ENCODE data around the gene ATG12. TPM values are rescaled to one million over a fixed set of nuclear protein-coding genes. Genes with fewer than 3 reads are reported as not detected.
"Not testable (repeated sequence)": the region's sequence is repeated elsewhere in the genome, so short reads cannot be mapped to it uniquely, and the experiment has no call there.

ATG12 gene
- total RNA-seq, 1 donor from 2014 or later: 50.6 TPM

DNA sequence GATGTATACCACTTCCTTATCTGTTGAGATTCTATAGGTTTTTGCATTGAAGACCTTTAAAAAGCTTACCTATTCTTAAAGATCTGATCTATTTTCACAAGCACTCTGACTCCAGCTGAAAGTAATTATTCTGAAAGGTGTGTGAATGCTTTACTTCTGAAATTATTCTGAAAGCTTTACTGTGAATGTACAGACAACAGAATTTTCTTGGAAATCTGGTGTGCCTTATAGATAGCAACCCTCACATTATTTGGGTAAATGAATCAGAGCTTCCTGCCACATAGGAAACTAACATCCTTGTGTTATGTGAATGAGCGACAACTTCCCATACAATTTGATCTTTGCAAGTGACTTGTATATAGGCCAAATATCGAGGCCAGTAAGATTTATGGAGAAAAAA lies 31.4 kb downstream of the ATG12 start:
- intact Hi-C loops (cut with DNase I): no loop called here
- TF ChIP-seq POLR2A (IDR thresholded peaks at IDR 0.05) (no peak), POLR2AphosphoS5 (IDR thresholded peaks at IDR 0.05; ENCODE audit: insufficient read depth in 1 of 2, low read depth in 1 of 2) (no peak)
- TF ChIP-seq, protein P1, sequence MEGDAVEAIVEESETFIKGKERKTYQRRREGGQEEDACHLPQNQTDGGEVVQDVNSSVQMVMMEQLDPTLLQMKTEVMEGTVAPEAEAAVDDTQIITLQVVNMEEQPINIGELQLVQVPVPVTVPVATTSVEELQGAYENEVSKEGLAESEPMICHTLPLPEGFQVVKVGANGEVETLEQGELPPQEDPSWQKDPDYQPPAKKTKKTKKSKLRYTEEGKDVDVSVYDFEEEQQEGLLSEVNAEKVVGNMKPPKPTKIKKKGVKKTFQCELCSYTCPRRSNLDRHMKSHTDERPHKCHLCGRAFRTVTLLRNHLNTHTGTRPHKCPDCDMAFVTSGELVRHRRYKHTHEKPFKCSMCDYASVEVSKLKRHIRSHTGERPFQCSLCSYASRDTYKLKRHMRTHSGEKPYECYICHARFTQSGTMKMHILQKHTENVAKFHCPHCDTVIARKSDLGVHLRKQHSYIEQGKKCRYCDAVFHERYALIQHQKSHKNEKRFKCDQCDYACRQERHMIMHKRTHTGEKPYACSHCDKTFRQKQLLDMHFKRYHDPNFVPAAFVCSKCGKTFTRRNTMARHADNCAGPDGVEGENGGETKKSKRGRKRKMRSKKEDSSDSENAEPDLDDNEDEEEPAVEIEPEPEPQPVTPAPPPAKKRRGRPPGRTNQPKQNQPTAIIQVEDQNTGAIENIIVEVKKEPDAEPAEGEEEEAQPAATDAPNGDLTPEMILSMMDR (IDR thresholded peaks at IDR 0.05): no peak

DNA sequence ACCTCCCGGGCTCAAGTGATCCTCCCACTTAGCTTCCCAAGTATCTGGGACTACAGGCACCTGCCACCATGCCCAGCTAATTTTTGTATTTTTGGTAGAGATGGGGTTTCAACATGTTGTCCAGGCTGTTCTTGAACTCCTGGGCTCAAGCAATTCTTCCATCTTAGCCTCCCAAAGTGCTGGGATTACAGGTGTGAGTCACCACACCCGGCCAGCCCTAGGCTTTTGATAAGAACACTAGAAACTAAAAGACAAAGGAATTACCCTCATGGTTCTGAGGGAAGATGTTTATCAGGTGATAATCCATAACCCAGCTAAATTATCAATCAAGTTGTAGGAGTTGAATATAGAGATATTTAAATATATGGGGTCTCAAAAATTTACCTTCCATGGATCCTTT lies 33.3 kb downstream of the ATG12 start:
- intact Hi-C loops (cut with DNase I); H3K27ac ChIP-seq; DNase-seq (ENCODE audit: extremely low spot score in 2 of 2); H3K36me3 ChIP-seq; H3K4me1 ChIP-seq; H3K9me3 ChIP-seq; H3K27me3 ChIP-seq; H3K4me3 ChIP-seq: not testable (repeated sequence)

More for the DNA sequence above, 31.4 kb downstream of the ATG12 start:
- no peak overlapping the region for H3K27ac ChIP-seq
- H3K4me1 ChIP-seq: no peaks in the 10 kb centered on the region
- H3K36me3 ChIP-seq: no peaks in the 10 kb centered on the region
- H3K4me3 ChIP-seq: no peak overlapping the region
- no peaks in the 10 kb centered on the region for H3K9me3 ChIP-seq
- no peak for DNase-seq (ENCODE audit: extremely low spot score in 2 of 2)
- no peaks in the 10 kb centered on the region for H3K27me3 ChIP-seq

DNA sequence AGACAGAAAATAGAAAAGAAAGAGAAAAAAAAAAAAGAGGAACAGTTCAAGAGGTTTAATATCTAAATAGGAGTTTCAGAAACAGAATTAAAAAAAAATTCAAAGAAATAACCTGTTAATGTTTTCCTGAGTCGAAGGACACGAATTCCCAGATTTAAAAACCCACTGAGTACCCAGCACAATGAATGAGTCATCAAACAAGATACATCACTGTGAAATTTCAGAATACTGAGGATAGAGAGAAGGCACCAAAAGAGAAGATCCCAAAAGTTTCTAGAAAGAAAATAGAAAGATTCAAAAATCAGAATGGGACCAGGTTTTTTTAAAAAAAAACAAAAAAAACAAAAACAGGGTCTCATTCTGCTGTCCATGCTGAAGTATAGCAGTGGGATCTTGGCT lies 33.7 kb downstream of the ATG12 start:
- Histone ChIP-seq H3K27ac (no peak overlapping the region), H3K4me1 (no peaks in the 10 kb centered on the region), H3K27me3 (no peaks in the 10 kb centered on the region), H3K9me3 (no peaks in the 10 kb centered on the region), H3K4me3 (no peak overlapping the region), H3K36me3 (no peaks in the 10 kb centered on the region)
- intact Hi-C loops (cut with DNase I): no loop called here
- TF ChIP-seq, protein P1 (IDR thresholded peaks at IDR 0.05): no peak
- TF ChIP-seq POLR2A (IDR thresholded peaks at IDR 0.05) (no peak), POLR2AphosphoS5 (IDR thresholded peaks at IDR 0.05; ENCODE audit: insufficient read depth in 1 of 2, low read depth in 1 of 2) (no peak)
- no peak for DNase-seq (ENCODE audit: extremely low spot score in 2 of 2)

DNA sequence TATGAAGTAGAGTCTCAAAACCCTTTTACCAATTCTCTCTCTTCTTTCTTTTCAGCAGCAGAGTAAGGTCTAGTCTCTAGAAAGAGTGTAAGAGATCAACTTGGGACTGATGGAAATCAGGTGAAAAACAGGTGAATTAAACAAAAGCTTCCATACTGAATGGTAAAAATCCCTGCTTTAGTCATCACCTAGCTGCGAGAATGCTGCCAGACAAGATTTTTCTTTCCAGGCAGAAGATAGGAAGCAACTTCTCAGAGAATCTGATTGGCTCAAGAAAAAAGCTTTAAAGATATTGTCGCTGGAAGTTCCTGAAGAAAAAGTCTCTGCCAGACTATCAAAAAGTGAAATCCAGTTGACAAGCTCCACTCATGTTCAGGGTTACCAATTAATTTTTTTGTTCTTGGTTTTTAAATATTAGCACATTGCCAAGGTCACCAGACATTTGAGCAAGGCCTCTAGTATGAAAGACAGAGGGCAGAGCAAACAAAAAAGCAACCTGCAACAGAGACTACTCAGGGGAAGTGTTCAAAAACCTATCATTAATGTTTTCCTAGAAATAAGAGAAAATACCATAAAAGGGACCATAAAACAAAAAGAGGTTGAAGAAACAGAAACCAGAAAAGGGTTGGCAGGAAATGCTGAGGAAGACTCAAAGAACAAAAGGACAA lies 34.2 kb downstream of the ATG12 start:
- H3K27ac ChIP-seq: no peak overlapping the region
- H3K4me3 ChIP-seq: no peak overlapping the region
- H3K4me1 ChIP-seq: no peaks in the 10 kb centered on the region
- intact Hi-C loops (cut with DNase I): no loop called here
- no peaks in the 10 kb centered on the region for H3K9me3 ChIP-seq
- no peaks in the 10 kb centered on the region for H3K36me3 ChIP-seq
- no peaks in the 10 kb centered on the region for H3K27me3 ChIP-seq
- DNase-seq (ENCODE audit: extremely low spot score in 2 of 2): no peak
- TF ChIP-seq, protein P1 (IDR thresholded peaks at IDR 0.05): no peak
- TF ChIP-seq POLR2A (IDR thresholded peaks at IDR 0.05) (no peak), POLR2AphosphoS5 (IDR thresholded peaks at IDR 0.05; ENCODE audit: insufficient read depth in 1 of 2, low read depth in 1 of 2) (no peak)

DNA sequence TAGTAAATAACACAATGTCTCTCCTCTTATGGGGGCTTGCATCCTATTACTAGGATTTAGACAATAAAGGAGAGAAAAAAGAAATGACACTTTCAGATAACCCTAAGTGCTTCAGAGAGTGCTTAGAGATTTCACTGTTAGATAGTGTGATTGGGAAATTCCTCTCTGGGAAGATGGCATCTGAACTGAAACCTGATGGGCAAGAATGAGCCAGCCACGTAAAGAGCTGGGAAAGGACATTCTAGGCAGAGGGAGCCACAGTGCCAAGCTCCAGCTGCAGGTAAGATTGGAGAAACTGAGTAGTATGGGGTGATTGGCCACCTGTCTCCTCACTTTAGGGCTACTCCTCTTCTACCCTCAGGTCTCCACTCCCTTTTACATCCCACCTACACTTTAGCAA lies 39.4 kb downstream of the ATG12 start:
- no peak for DNase-seq (ENCODE audit: extremely low spot score in 2 of 2)
- Histone ChIP-seq H3K4me3 (no peak overlapping the region), H3K4me1 (no peaks in the 10 kb centered on the region), H3K36me3 (no peaks in the 10 kb centered on the region), H3K9me3 (no peaks in the 10 kb centered on the region), H3K27me3 (no peaks in the 10 kb centered on the region), H3K27ac (no peak overlapping the region)
- intact Hi-C loops (cut with DNase I): no loop called here
- TF ChIP-seq, protein P1 (IDR thresholded peaks at IDR 0.05): no peak
- no peak for TF ChIP-seq POLR2A (IDR thresholded peaks at IDR 0.05)
- TF ChIP-seq POLR2AphosphoS5 (IDR thresholded peaks at IDR 0.05; ENCODE audit: insufficient read depth in 1 of 2, low read depth in 1 of 2): no peak
